H1 (cell line): Measurements from ENCODE around the gene SCN8A. TPM values are rescaled to one million over a fixed set of nuclear protein-coding genes. Genes with fewer than 3 reads are reported as not detected.

ENCODE experiments used
- CTCF ChIA-PET: fragments of 300-600 bp; sonication (Branson Sonifier 250); formaldehyde crosslinking; loops from one replicate; lab custom pipeline; 2021; ENCODE audit not compliant: partially characterized antibody; lab: Charles Lee
- POLR2A ChIA-PET: fragments of 300-600 bp; sonication (Branson Sonifier 250); formaldehyde crosslinking; loops from one replicate; lab custom pipeline; 2021; ENCODE audit warnings: inconsistent platforms; ENCODE audit not compliant: partially characterized antibody; lab: Charles Lee
- DNase-seq, 2 experiments: peaks; one replicate each; pipeline versions ENCODE4 v3.0.0 to v3.0.0-alpha.2; 2010 to 2022; ENCODE audit warnings: low spot score in 2 of 2, low read depth in 1 of 2, mixed read lengths in 1 of 2
- FAIRE-seq: peaks from 2 replicates; lab custom pipeline; 2011; peaks lifted over from hg19 to GRCh38; lab: Jason Lieb, UNC
- H2AFZ ChIP-seq: 2 replicates; pipeline ENCODE4 v1.8.1; 2012; ENCODE audit warnings: low read length, inconsistent platforms
- H2AK5ac ChIP-seq: 2 replicates; pipeline ENCODE4 v1.6.1; 2013; ENCODE audit warnings: low read depth, low read length
- H2BK120ac ChIP-seq: replicated peaks from 2 replicates; pipeline ENCODE3; 2013; ENCODE audit warnings: low read depth, low read length, inconsistent platforms
- H2BK12ac ChIP-seq: 2 replicates; pipeline ENCODE4 v1.6.1; 2013; ENCODE audit warnings: low read depth, low read length
- H2BK15ac ChIP-seq: 2 replicates; pipeline ENCODE4 v1.6.1; 2013; ENCODE audit warnings: low read length
- H2BK20ac ChIP-seq: 2 replicates; pipeline ENCODE4 v1.6.1; 2013; ENCODE audit warnings: low read length
- H2BK5ac ChIP-seq: 2 replicates; pipeline ENCODE4 v1.6.1; 2013; ENCODE audit warnings: low read depth, low read length
- H3K14ac ChIP-seq: 2 replicates; pipeline ENCODE4 v1.6.1; 2013; ENCODE audit warnings: inconsistent platforms; ENCODE audit not compliant: insufficient read length
- H3K18ac ChIP-seq: 2 replicates; pipeline ENCODE4 v1.6.1; 2013; ENCODE audit warnings: low read length; ENCODE audit errors: extremely low read depth
- H3K23ac ChIP-seq: 2 replicates; pipeline ENCODE4 v1.6.1; 2013; ENCODE audit warnings: inconsistent platforms; ENCODE audit not compliant: insufficient read length
- H3K23me2 ChIP-seq: 2 replicates; pipeline ENCODE4 v1.6.1; 2013; ENCODE audit warnings: low read depth, low read length
- H3K27ac ChIP-seq: 2 replicates; pipeline ENCODE4 v1.6.1; 2011; ENCODE audit warnings: low read depth, low read length, inconsistent platforms
- H3K27me3 ChIP-seq, 4 experiments: replicated peaks in 1 of 4; 1 replicate in 1 of 4; 2 replicates in 3 of 4; pipeline versions ENCODE4 v1.6.1 to v1.8.1; 2011 to 2013; ENCODE audit warnings: low read length in 3 of 4, mild to moderate bottlenecking in 3 of 4, inconsistent platforms in 2 of 4, mixed read lengths in 2 of 4, moderate library complexity in 1 of 4; ENCODE audit not compliant: control insufficient read depth in 3 of 4, insufficient read depth in 3 of 4; ENCODE audit errors: extremely low read depth in 1 of 4
- H3K36me3 ChIP-seq, 4 experiments: 2 replicates each; pipeline versions ENCODE4 v1.6.1 to v1.8.1; 2011 to 2013; ENCODE audit warnings: mild to moderate bottlenecking in 4 of 4, low read length in 3 of 4, moderate library complexity in 2 of 4, control low read depth in 1 of 4, inconsistent platforms in 1 of 4; ENCODE audit not compliant: insufficient read depth in 4 of 4, control insufficient read depth in 2 of 4
- H3K4ac ChIP-seq: replicated peaks from 2 replicates; pipeline ENCODE3; 2013; ENCODE audit warnings: low read length, low read depth, mixed read lengths, inconsistent platforms; ENCODE audit not compliant: insufficient read length
- H3K4me1 ChIP-seq, 4 experiments: replicated peaks in 1 of 4; 1 replicate in 1 of 4; 2 replicates in 3 of 4; pipeline versions ENCODE4 v1.6.1 to v1.8.1; 2011 to 2013; ENCODE audit warnings: low read length in 3 of 4, inconsistent platforms in 2 of 4, mixed read lengths in 1 of 4; ENCODE audit not compliant: insufficient read depth in 4 of 4, control insufficient read depth in 3 of 4
- H3K4me2 ChIP-seq, 2 experiments: 2 replicates each; pipeline versions ENCODE4 v1.6.1 to v1.8.1; 2011 to 2013; ENCODE audit warnings: low read depth in 2 of 2, low read length in 2 of 2, control low read depth in 1 of 2, inconsistent platforms in 1 of 2, mild to moderate bottlenecking in 1 of 2; ENCODE audit not compliant: insufficient read depth in 1 of 2
- H3K4me3 ChIP-seq, 4 experiments: fragments of 200-600, 300-600 bp in 1 of 4; sonication (generic), shearing (Covaris generic), sonication (Bioruptor Twin) in 1 of 4; 2 replicates each; pipeline versions ENCODE4 v1.5.1 to v1.8.1; 2011 to 2016; ENCODE audit warnings: low read length in 4 of 4, low read depth in 3 of 4, control low read depth in 2 of 4, inconsistent platforms in 2 of 4, mild to moderate bottlenecking in 2 of 4, mixed read lengths in 1 of 4, moderate library complexity in 1 of 4; ENCODE audit not compliant: insufficient read depth in 2 of 4; ENCODE audit errors: extremely low read depth in 1 of 4
- H3K56ac ChIP-seq: replicated peaks from 2 replicates; pipeline ENCODE3; 2013; ENCODE audit warnings: low read depth, mild to moderate bottlenecking, mixed read lengths, low read length, inconsistent platforms; ENCODE audit not compliant: insufficient read length
- H3K79me1 ChIP-seq: 2 replicates; pipeline ENCODE4 v1.6.1; 2013; ENCODE audit warnings: low read depth, low read length, control low read depth
- H3K79me2 ChIP-seq, 2 experiments: 2 replicates each; pipeline versions ENCODE4 v1.6.1 to v1.8.1; 2012 to 2013; ENCODE audit warnings: low read length in 2 of 2, mild to moderate bottlenecking in 2 of 2, inconsistent platforms in 1 of 2; ENCODE audit not compliant: insufficient read depth in 2 of 2, control insufficient read depth in 1 of 2
- H3K9ac ChIP-seq, 4 experiments: replicated peaks in 1 of 4; 1 replicate in 1 of 4; 2 replicates in 3 of 4; pipeline versions ENCODE4 v1.6.1 to v1.8.1; 2011 to 2013; ENCODE audit warnings: low read depth in 3 of 4, low read length in 3 of 4, control low read depth in 2 of 4, mild to moderate bottlenecking in 2 of 4, moderate library complexity in 2 of 4, inconsistent platforms in 1 of 4; ENCODE audit errors: extremely low read depth in 1 of 4
- H3K9me3 ChIP-seq, 2 experiments: 2 replicates each; pipeline versions ENCODE4 v1.6.1 to v1.8.1; 2012 to 2013; ENCODE audit warnings: mild to moderate bottlenecking in 2 of 2, moderate library complexity in 2 of 2, control low read depth in 1 of 2, inconsistent platforms in 1 of 2, low read depth in 1 of 2, low read length in 1 of 2, mixed read lengths in 1 of 2; ENCODE audit not compliant: insufficient read depth in 2 of 2
- H4K20me1 ChIP-seq, 2 experiments: replicated peaks in 1 of 2; 2 replicates each; pipeline versions ENCODE3 to v1.8.1; 2011 to 2013; ENCODE audit warnings: inconsistent platforms in 2 of 2, low read length in 2 of 2, mild to moderate bottlenecking in 1 of 2; ENCODE audit not compliant: insufficient read depth in 2 of 2, control insufficient read depth in 1 of 2
- H4K5ac ChIP-seq: 2 replicates; pipeline ENCODE4 v1.6.1; 2013; ENCODE audit warnings: low read length, low read depth, mixed read lengths, inconsistent platforms; ENCODE audit not compliant: insufficient read length
- H4K8ac ChIP-seq: 2 replicates; pipeline ENCODE4 v1.8.0; 2013; ENCODE audit warnings: mild to moderate bottlenecking, moderate library complexity, low read length, inconsistent platforms; ENCODE audit not compliant: insufficient read depth; ENCODE audit errors: extremely low read depth
- H4K91ac ChIP-seq: replicated peaks from 2 replicates; pipeline ENCODE3; 2013; ENCODE audit warnings: low read length, mixed read lengths, inconsistent platforms; ENCODE audit not compliant: insufficient read length
- NANOG ChIP-seq: IDR thresholded peaks from 2 replicates; pipeline ENCODE4 v1.6.1; 2011; ENCODE audit warnings: low read length, low read depth, mild to moderate bottlenecking, inconsistent platforms; ENCODE audit not compliant: insufficient read depth, poor library complexity, severe bottlenecking
- POU5F1 ChIP-seq: IDR thresholded peaks from 2 replicates; pipeline ENCODE4 v1.6.1; 2011; ENCODE audit warnings: low read depth, mild to moderate bottlenecking, low read length, moderate library complexity
- RAD21 ChIP-seq, 2 experiments: IDR thresholded peaks in 1 of 2; conservative IDR thresholded peaks in 1 of 2; 2 replicates each; pipeline ENCODE4 v1.6.1; 2011; ENCODE audit warnings: low read depth in 2 of 2, low read length in 2 of 2, improper control_type of control experiment in 1 of 2, inconsistent platforms in 1 of 2, mild to moderate bottlenecking in 1 of 2, moderate library complexity in 1 of 2
- WGBS, 2 experiments: shearing (Covaris generic) in 1 of 2; methylation state at CpG; one replicate each; pipeline versions ENCODE4 v1.1.6 to v1.1.7; 2013 to 2015; ENCODE audit warnings: low lambda C conversion rate in 2 of 2, mixed read lengths in 2 of 2, inconsistent platforms in 1 of 2, low coverage in 1 of 2, missing lambda C conversion rate in 1 of 2; ENCODE audit not compliant: insufficient replicate concordance in 2 of 2, insufficient coverage in 1 of 2, insufficient read length in 1 of 2; ENCODE audit errors: extremely low coverage in 1 of 2, missing lambda C conversion rate in 1 of 2; 5-methylcytosine and 5-hydroxymethylcytosine counted together
- polyA plus RNA-seq, 7 experiments: library from polyadenylated mRNA; depleted of rRNA in 3 of 7; stranded (reverse) in 5 of 7; unstranded in 2 of 7; fragments of >200 nt in 5 of 7; fragments of 200-250 nt in 2 of 7; gene quantifications; 1 replicate in 5 of 7; 2 replicates in 1 of 7; 4 replicates in 1 of 7; pipeline versions ENCODE4 v1.2.1 to v1.2.3, GENCODE V29; 2011 to 2013; ENCODE audit warnings: missing spikeins in 2 of 7, mixed read lengths in 2 of 7
- total RNA-seq: library from RNA; stranded (reverse); fragmentation: NEBNext Ultra II Directional; extraction: Animal tissue kit (Norgen Biotek cat#: 25700); gene quantifications from 2 replicates; pipeline ENCODE4 v1.2.1, GENCODE V29; 2021

The SCN8A gene
- total and polyA plus RNA-seq, 2 of the 8 experiments (the other 6 are each of a cell fraction or from before 2014, with no cell fraction given) = 6.3 to 10.7 TPM

GRCh38 chr12:51740536-51740935 lies 149.5 kb downstream of the SCN8A start:
- H3K18ac ChIP-seq = no peak overlapping the region
- 100% methylated on average over 2 of the region's 2 CpGs; no CpG with 5 or more reads in 1 of the 2 experiments for WGBS, 2 experiments
- H3K4me3 ChIP-seq = no peak overlapping the region
- no peaks in the 10 kb centered on the region for H4K20me1 ChIP-seq
- H2BK120ac ChIP-seq = no peak overlapping the region
- H3K27ac ChIP-seq = no peak overlapping the region
- H3K14ac ChIP-seq = no peak overlapping the region
- no peaks in the 10 kb centered on the region; a peak in 2 of 7 replicates for H3K27me3 ChIP-seq
- H3K9me3 ChIP-seq = no peaks in the 10 kb centered on the region
- no peak overlapping the region for H2BK12ac ChIP-seq
- H3K4me2 ChIP-seq = no peak overlapping the region
- H3K56ac ChIP-seq = no peak overlapping the region
- no peak overlapping the region for H3K4ac ChIP-seq
- no peak overlapping the region for H2BK5ac ChIP-seq
- FAIRE-seq = no peak
- H3K79me1 ChIP-seq = no peaks in the 10 kb centered on the region
- no peak for DNase-seq
- no peak overlapping the region for H2AFZ ChIP-seq
- H2AK5ac ChIP-seq = no peak overlapping the region
- H3K36me3 ChIP-seq = no peaks in the 10 kb centered on the region
- H3K23me2 ChIP-seq = no peaks in the 10 kb centered on the region
- H2BK15ac ChIP-seq = no peak overlapping the region
- TF ChIP-seq NANOG (no peak), POU5F1 (no peak), RAD21 (IDR thresholded peaks at IDR 0.05 in 1 of 2, conservative IDR thresholded peaks at IDR 0.05 in 1 of 2; ENCODE audit: low read depth in 2 of 2, low read length in 2 of 2) (no peak)
- H3K9ac ChIP-seq = no peak overlapping the region
- no peaks in the 10 kb centered on the region for H3K79me2 ChIP-seq
- H4K5ac ChIP-seq = no peak overlapping the region
- H3K4me1 ChIP-seq = no peaks in the 10 kb centered on the region
- H4K91ac ChIP-seq = no peak overlapping the region
- no peak overlapping the region for H4K8ac ChIP-seq
- ChIA-PET POLR2A (no interaction called here), CTCF (no interaction called here)
- H2BK20ac ChIP-seq = no peak overlapping the region
- no peak overlapping the region for H3K23ac ChIP-seq
